ENCODE results near the gene TEX22. TPM values are rescaled to one million over a fixed set of nuclear protein-coding genes. Genes with fewer than 3 reads are reported as not detected.
A peak's percentile ranks its signal among the peaks of the same experiment; 100 is the strongest.

Gene TEX22, protein sequence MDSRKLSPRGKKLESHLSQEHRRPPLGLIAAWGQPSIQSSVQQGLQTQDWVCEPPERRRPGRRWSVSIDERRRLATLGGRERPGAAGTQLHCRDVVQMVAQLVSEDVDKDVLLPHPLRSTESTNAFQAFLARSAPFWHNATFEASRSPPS
- polyA plus RNA-seq (2011; rRNA removed) (0.05 and 0.14 TPM in 2 replicates), polyA minus RNA-seq (2011; rRNA and poly(A)+ RNA removed) (0.14 and 0.39 TPM in 2 replicates)

DNA sequence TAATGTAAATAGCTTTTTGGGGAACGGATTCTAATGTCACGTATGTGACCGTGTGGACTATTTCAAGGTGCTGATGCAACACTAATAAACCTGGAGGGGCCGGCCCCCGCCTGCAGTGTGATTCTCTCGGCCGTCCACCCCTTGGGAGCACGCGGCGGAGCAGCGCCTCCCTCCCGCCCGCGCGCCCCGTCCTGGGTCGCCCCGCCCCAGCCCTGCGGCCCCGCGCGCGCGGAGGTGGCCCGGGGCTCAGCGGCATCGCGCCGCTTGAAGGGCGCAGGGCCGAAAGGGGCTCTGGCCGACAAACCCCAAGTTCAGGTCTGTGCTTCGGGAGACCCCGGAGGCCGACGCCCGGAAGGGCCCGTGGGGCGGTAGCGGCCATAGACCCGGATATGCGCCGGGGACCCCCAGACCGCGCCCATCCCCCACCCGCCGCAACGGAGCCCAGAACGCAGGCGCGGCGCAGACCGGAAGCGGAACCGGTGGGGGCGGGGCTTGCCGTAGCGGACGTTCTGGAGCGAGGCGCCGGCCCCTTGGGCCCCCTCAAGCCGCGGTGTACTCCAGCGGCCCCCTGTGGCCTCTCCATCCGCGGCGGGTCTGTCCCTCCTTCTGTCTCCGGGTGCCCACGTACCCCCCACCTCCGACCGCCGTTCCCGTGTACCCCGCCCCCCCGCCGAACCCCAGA lies at the start of gene TEX22:
TSS of gene TEX22 (plus strand) at position 495 of the 682 bp plus-strand sequence. CDS start 803 bp downstream, outside the sequence.
- TF ChIP-seq, protein P1, sequence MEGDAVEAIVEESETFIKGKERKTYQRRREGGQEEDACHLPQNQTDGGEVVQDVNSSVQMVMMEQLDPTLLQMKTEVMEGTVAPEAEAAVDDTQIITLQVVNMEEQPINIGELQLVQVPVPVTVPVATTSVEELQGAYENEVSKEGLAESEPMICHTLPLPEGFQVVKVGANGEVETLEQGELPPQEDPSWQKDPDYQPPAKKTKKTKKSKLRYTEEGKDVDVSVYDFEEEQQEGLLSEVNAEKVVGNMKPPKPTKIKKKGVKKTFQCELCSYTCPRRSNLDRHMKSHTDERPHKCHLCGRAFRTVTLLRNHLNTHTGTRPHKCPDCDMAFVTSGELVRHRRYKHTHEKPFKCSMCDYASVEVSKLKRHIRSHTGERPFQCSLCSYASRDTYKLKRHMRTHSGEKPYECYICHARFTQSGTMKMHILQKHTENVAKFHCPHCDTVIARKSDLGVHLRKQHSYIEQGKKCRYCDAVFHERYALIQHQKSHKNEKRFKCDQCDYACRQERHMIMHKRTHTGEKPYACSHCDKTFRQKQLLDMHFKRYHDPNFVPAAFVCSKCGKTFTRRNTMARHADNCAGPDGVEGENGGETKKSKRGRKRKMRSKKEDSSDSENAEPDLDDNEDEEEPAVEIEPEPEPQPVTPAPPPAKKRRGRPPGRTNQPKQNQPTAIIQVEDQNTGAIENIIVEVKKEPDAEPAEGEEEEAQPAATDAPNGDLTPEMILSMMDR (IDR thresholded peaks at IDR 0.05; ENCODE audit: low read depth, low read length) = peak; percentile 10; the same call in 1 of the 2 replicates
- CTCF ChIA-PET = interaction anchor here (1.0 to 1.9 kb wide), 2 partner anchors 11 to 83 kb away, joined by 4 to 5 read pairs; no protein-coding TSS in a partner anchor
- POLR2A ChIA-PET = no interaction called here
- Histone ChIP-seq H3K27ac (ENCODE audit: low read depth, low read length) (peak within 1 kb of the TSS; percentile 21), H3K27me3 (ENCODE audit: control insufficient read depth, insufficient read depth, low read length) (no peaks in the 10 kb centered on the region), H3K4me3 (ENCODE audit: low read depth, low read length) (peak within 1 kb of the TSS; percentile 82), H3K9me3 (ENCODE audit: control insufficient read depth, insufficient read depth, low read length) (peaks cover 34% of the 10 kb centered on the region)
- peak; percentile 36 for DNase-seq (ENCODE audit: low read depth, low spot score)

DNA sequence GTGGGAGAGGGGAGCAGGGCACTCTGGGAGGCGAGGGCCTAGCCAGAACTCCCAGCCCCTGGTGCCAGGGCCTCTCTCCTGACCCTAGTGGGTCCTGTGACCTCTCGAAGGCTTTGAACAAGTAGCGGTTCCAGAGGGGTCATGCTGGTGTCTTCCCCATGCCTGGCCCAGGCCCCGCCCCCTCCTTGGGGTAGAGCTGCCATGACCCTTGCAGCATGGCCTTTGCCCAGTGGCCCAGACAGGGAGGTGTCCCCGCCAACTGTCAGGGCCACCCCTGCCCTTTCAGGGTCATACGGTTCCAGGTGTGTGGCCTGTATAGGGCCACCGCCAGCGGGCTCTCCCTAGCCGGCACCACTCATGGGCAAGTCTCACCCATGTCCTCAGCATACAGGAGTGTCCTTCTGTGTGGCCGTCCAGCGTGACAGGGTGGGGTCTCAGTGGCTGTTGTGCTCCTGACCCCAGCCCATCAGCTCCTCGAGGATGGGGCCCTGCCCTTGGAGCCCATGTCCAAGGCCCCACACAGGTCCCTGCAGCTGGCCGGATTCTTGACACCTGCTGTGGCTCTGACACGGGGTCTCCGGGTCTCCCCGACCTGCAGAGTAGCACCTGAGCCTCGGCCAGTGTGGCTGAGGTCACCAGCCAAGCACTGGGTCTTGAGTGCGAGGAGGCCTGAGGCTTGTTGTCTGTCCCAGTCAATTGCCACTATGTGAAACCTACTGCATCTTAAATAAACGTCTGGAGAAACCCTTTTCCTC lies 49.2 kb upstream of the TEX22 start:
- POLR2A ChIA-PET = no interaction called here
- Histone ChIP-seq H3K4me3 (ENCODE audit: low read depth, low read length) (no peak overlapping the region), H3K27ac (ENCODE audit: low read depth, low read length) (no peak overlapping the region), H3K9me3 (ENCODE audit: control insufficient read depth, insufficient read depth, low read length) (peaks cover 13% of the 10 kb centered on the region), H3K27me3 (ENCODE audit: control insufficient read depth, insufficient read depth, low read length) (no peaks in the 10 kb centered on the region)
- DNase-seq (ENCODE audit: low read depth, low spot score) = no peak
- CTCF ChIA-PET = interaction anchor here (1.3 kb wide), 1 partner anchor 146 kb away, joined by 4 read pairs; no protein-coding TSS in a partner anchor
- TF ChIP-seq, protein P1 (IDR thresholded peaks at IDR 0.05; ENCODE audit: low read depth, low read length) = no peak

DNA sequence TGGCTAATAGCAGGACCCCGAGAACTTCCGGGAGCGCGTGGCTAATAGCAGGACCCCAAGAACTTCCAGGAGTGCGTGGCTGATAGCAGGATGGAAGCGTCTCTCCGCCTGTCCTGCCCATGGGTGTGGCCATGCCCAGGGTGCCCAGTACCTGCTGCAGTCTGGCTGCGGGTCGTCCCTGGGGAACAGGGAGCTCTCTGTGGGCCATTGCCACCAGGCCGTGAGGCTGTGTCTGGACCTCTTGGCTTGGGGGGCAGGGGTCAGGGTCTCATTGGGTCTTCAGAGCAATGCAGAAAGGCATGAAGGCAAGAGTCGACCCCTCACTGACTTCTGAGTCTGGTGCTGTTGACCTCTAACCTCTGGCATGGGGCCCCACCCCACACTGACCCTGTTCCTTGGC lies 48.3 kb upstream of the TEX22 start:
- peaks cover 9% of the 10 kb centered on the region for H3K9me3 ChIP-seq (ENCODE audit: control insufficient read depth, insufficient read depth, low read length)
- POLR2A ChIA-PET = no interaction called here
- no peak for DNase-seq (ENCODE audit: low read depth, low spot score)
- no peak overlapping the region for H3K4me3 ChIP-seq (ENCODE audit: low read depth, low read length)
- no peaks in the 10 kb centered on the region for H3K27me3 ChIP-seq (ENCODE audit: control insufficient read depth, insufficient read depth, low read length)
- CTCF ChIA-PET = interaction anchor here (1.3 kb wide), 1 partner anchor 147 kb away, joined by 4 read pairs; no protein-coding TSS in a partner anchor
- TF ChIP-seq, protein P1 (IDR thresholded peaks at IDR 0.05; ENCODE audit: low read depth, low read length) = no peak
- no peak overlapping the region for H3K27ac ChIP-seq (ENCODE audit: low read depth, low read length)

DNA sequence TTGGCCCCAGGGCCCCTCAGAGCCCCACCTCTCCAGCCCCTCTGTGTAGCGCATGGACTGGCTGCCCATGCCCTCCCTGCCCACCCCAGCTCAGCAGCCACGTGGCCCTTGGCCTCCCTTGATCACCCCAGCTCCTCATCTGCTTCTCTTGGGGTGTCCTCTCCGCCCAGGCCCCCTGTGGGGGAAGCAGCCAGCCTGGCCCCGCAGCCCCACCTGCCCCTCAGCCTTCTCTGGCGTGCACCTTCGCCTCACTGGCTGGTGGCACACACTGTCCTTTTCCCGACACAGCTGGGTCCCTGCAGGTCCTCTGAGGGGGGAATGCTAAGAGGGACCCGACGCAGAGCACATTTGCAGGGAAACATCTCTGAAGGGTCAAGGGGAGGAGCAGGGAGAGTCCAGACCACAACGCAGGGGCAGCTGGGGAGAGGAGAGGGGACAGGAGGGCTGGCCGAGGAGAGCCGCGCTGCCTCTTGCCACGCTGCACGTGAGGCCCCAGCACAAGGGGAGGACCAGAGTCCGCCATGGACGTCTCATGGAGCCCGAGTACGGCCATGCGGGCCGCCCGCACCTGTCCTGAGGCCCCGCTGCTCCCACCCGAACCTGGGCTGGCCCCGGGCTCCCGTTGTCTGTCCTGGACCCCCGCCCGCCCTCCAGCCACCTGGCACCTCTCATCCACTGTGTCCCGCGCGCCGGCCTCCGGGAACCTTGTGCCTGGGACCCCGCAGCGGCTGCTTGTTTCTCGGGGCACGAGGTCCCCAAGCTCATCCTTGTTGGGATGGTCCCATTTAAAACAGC lies 47.7 kb upstream of the TEX22 start:
- POLR2A ChIA-PET = no interaction called here
- TF ChIP-seq, protein P1 (IDR thresholded peaks at IDR 0.05; ENCODE audit: low read depth, low read length) = no peak
- Histone ChIP-seq H3K4me3 (ENCODE audit: low read depth, low read length) (no peak overlapping the region), H3K27ac (ENCODE audit: low read depth, low read length) (no peak overlapping the region), H3K27me3 (ENCODE audit: control insufficient read depth, insufficient read depth, low read length) (no peaks in the 10 kb centered on the region), H3K9me3 (ENCODE audit: control insufficient read depth, insufficient read depth, low read length) (peaks cover 2% of the 10 kb centered on the region)
- CTCF ChIA-PET = interaction anchor here (1.3 to 1.7 kb wide), 2 partner anchors 144 to 147 kb away, joined by 4 to 5 read pairs; no protein-coding TSS in a partner anchor
- DNase-seq (ENCODE audit: low read depth, low spot score) = no peak
